HG02610 (cell line): ENCODE results near the gene PPP1R14B.

Source experiments
- ATAC-seq: cut with Tn5 transposase; IDR thresholded peaks from one replicate; pipeline ENCODE4 v1.9.1; 2021; ENCODE audit warnings: mild to moderate bottlenecking, moderate library complexity; ENCODE audit not compliant: unreplicated experiment

The PPP1R14B gene

DNA sequence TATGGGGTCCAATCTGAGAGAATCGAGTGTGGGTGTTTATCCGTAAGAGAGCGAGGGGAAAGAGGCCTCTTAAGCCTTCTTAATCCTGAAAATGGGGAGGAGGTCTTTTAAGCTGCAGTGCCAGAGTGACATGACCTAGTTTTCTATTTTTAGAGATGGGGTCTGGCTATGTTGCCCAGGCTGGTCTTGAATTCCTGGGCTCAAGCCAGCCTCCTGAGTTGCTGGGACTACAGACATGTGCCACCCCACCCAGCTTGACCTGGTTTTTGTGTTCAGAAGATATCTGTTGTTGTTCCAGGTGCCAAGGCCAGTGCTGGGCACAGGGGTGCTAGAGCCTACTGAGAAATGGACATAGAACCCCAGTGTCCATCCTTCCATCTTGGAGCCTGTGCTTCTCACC lies 36.3 kb upstream of the PPP1R14B start:
- no peak for ATAC-seq

DNA sequence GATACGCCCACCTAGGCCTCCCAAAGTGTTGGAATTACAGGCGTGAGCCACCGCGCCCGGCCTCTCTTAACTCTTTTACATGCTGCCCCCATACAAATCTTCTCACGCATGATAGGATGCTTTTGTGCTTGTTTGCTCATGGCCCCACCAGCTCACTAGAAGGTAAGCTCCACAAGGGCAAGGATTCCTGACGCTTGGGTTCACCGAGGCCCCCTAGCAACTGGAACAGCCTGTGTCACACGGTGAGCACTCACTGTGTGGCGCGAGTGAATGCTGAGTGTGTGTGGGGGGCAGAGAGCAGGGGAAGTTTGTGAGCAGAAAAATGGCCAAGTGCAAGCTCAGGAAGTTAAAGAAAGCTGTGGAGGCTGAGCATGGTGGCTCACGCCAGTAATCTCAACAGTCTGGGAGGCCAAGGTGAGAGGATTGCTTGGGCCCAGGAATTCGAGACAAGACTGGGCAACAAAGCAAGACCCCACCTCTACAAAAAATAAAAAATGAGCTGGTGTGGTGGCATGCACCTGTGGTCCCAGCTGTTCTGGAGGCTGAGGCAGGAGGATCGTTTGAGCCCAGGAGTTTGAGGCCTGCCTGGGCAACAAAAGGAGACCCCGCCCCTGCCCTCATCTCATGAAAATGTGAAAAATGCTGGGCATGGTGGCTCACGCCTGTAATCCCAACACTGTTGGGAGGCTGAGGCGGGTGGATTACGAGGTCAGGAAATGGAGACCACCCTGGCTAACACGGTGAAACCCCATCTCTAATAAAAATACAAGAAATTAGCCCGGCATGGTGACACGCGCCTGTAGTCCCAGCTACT lies 35.4 kb upstream of the PPP1R14B start:
- ATAC-seq = no peak

DNA sequence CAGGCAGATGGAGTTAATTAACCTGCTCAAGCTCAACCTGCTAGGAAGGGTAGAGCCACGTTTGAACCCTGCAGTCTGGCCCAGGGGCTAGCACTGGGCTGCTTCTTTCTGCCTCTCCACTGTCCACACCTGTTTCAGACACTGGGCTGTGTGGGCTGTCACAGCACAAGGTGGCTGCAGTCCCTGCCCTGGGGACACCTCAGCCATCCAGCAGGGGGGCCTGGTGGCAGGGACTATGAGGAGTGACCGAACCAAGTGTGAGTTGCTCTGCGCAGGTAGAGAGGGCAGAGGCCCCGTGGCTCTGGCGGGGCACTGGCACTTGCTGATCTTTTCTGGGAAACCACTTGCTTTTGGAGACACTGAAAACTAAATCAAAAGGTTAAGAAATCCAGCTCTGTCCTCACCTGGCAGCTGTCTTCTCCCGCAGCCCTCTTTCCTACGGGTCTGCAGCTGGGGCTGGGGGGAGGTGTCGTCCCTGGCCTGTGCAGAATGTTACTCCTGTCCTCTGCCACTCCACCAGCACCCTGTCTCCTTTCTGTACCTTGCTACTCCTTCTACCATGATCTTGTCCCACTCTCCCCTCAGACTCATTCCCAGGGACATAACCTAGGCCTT lies 31.9 kb upstream of the PPP1R14B start:
- ATAC-seq = no peak

DNA sequence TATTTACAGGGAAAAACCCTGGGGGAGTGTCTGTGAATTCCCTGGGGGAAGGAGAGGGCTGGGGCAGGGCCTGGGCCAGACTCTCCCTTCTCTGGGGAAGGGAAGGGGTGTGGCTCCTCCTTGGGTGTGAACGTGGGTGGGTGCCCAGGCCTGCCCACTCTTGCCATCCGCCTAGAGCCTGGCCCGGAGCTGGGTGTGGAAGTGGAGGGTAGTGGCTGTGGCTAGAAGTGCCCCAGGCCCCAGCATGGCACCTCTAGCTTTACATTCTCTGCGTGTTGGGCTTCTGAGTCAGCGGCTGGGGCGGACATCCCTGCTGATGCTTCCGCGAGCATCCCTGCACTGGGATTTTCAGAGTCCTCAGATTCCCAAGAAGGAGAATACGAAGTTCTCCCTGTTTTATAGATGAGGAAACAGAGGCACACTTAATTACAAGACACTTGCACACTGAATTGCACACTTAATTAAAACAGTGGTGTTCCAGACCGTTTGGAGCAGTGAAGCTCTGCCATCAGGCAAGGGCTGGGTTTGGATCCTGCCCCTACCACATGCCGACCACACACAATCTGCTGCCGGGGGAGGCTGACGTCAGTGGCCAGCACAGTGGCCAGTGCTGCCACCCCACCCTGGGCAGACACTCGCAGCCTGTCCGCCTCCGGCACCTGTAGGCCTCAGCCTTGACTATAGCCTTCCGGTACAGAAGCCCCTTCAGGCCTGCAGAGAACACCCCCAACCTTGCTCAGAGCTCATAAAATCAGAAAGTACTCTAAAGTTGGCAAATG lies 30.1 kb upstream of the PPP1R14B start:
- ATAC-seq = no peak

DNA sequence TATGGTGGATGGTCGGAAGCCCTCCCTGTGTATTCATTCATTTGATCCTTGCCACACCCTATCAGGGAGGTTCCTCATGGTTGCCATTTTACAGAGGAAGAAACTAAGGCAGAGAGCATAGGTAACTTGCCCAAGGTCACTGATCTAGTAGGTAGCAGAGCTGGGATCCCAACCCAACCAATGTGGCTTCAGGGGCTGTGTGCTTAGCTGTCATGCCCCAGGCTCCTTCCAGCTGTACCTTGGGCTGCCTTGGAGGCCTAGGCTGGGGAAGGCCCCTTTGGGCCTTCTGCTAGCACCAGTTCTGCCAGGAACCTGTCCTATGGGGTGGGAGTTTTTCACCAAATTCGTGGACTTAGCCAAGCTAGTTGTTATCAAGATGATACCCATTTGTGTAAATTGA lies 29.1 kb upstream of the PPP1R14B start:
- no peak for ATAC-seq

DNA sequence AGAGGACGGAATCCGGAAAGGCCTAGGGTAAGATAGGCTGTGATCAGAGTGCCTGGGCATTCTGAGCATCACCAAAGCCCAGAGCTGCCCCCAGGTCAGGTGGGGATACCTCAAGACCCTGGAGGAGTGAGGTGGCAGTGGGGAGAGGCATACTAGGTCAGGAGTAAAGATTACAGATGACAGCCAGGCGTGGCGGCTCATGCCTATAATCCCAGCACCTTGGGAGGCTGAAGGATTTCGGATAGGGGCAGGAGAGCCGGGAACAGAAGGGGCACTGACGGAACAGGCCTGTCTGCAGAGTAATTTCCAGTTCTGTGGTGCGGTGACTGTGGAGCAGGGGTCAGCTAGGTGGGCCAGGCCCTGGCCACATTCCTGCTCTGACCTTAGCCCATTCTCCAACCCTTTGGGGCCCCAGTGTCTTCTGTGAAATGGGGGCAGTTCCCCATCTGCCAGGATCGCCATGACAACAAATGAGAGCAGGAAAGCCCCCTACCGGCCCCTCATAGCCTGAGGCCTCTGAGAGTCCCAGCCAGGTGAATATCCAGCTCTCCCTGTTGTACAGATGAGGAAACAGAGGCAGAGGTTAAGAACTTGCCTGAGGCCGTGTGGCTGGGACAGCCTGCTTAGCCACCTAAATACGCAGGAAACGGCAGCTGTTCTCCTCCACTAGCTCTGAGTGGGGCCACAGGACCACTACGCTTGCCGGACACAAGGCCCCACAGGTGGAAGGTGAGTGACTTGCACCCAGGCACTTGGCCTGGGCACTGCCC lies 28.5 kb upstream of the PPP1R14B start:
- no peak for ATAC-seq

DNA sequence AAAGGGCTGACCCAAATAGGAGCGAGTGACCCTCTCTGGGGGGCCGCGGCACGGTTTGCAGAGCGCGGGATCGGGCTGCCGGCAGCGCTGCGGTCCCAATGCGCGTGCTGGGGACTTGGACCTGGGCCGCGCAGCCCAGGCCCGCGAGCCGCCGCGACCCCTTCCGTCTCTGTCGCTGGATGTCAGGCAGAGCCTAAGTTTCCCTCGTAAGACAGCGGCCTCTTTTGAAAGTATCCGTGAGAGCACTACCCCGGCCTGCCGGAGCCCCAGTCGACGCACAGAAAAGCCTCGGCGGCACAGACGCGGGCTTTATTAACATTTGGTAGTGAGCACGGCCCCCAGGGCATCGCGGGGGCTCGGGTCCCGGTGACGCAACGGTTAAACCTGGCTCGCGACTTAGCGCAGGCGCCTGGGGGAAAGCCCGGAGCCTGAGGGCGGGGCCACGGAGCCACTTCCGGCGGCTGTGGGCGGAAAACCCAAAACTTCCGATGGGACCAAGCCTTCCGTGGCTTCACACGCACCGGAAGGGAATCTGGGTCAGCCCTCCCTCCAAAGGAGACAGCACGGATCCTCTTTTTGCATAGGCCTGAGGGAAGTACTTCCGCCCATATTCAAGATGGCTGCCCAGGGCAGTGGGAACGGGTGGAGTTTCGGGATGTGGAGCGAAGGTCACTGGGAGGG lies 22.9 kb upstream of the PPP1R14B start:
- ATAC-seq = peak; percentile 74

DNA sequence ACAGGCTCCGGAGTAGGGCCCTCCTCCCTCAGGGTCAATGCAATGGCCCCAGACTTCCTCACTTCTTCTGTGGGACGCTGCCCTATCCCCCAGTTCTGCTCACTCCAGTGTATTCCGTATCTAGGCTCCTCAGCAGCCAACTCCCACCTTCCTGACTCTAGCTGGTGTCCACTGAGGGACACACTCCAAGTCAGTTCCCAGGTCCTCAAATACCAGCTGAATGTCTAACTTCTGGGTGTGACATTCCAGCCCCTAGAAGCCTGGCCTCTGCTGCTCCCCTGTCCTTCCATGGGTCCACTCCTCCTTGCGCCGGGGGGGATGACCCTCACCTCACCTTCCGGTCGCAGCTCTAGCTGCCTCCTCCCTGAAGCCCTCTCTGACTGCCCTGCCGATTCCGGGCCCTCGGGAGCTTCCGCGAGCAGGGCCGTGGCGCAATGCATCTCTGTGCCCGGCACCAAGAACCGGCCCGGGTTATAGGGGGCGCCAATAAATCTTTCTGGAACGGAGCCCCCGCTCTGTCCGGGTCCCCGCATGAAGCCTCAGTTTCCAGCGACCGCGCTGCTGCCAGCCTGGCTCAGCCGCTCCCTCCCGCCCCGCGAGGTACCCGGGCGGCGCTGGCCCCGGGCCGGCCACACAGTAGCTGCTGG lies 22.3 kb upstream of the PPP1R14B start:
- ATAC-seq = peak; percentile 12

DNA sequence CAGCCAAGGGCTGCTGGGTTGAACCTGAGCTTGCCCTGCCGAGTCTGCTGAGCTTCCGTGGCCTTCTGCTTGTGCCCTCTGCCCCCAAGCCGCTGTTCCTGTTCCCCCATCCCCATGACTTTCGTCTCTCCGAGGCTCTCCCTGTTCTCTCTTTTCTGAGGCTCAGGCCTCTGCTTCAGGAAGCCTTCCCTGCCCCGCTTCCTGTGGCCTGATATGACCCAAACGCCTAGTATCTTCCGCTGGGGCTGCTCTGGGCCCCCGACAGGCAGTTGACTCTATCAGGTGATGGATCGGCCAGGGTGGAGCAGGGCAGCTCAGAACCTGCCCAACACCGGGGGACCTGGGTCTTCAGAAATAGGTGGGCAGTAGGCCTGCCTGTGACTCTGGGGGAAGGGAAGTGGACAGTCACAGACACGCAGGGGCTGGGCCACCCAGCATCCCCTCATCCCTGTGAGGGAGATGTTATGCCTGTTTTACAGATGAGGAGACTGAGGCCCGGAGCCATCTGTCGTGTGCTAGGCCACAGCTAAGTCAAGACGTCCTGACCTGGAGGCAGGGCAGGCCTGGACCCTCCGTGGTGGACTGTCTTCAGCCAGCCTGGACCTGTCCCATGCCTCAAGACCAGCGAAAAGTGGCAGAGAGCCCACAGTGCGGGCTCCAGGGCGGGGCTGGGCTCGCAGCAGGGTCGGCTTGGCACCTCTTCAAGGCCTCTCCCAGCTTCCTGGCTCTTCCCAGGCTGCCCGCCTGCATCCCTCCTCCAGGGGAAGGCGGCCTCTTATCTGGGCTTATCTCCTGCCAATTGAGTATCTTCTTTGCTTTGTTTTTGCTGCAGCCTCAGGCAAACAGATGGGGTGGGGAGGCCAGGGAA lies 21.5 kb upstream of the PPP1R14B start:
- no peak for ATAC-seq

DNA sequence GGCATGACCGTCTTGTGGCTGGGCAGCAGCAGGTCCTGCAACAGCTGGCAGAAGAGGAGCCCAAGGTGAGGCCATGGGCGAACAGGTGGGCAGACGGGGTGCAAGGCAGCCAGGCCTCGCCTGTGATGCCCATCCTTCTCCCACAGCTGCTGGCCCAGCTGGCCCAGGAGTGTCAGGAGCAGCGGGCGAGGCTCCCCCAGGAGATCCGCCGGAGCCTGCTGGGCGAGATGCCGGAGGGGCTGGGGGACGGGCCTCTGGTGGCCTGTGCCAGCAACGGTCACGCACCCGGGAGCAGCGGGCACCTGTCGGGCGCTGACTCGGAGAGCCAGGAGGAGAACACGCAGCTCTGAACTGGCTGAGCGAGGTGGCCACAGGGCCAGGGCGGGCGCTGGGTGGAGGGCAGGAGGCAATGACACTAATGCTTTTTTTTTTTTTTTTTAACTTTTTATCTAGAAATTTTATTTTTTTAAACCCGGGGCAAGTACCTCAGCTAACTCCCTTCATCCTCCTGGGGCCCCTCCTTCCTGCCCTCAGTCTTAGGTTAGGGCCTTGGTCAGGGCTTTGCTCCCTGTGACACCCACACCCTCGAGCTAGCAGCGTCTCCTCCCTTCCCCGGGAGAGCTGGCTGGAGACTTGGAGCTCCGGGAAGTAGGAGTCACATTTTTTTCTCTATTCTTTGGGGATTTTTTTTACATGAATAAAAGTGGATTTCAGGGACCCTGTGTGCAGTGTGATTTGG lies 20.6 kb upstream of the PPP1R14B start:
- ATAC-seq = no peak

DNA sequence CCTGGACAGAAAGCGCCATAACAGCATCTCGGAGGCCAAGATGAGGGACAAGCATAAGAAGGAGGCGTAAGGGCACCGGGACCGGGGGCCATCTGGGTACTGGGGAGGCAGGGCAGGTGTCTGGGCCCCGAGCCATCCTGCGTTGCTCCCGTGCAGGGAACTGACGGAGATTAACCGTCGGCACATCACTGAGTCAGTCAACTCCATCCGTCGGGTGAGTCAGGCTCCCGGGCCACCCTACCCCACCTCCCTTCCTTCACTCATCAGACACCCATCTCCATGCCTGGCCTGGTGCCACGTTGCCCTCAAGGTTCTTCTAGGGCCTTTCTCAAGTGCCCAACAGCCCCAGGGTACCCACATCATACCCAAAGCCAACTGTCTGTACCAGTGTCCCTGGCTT lies 19.6 kb upstream of the PPP1R14B start:
- ATAC-seq = no peak

DNA sequence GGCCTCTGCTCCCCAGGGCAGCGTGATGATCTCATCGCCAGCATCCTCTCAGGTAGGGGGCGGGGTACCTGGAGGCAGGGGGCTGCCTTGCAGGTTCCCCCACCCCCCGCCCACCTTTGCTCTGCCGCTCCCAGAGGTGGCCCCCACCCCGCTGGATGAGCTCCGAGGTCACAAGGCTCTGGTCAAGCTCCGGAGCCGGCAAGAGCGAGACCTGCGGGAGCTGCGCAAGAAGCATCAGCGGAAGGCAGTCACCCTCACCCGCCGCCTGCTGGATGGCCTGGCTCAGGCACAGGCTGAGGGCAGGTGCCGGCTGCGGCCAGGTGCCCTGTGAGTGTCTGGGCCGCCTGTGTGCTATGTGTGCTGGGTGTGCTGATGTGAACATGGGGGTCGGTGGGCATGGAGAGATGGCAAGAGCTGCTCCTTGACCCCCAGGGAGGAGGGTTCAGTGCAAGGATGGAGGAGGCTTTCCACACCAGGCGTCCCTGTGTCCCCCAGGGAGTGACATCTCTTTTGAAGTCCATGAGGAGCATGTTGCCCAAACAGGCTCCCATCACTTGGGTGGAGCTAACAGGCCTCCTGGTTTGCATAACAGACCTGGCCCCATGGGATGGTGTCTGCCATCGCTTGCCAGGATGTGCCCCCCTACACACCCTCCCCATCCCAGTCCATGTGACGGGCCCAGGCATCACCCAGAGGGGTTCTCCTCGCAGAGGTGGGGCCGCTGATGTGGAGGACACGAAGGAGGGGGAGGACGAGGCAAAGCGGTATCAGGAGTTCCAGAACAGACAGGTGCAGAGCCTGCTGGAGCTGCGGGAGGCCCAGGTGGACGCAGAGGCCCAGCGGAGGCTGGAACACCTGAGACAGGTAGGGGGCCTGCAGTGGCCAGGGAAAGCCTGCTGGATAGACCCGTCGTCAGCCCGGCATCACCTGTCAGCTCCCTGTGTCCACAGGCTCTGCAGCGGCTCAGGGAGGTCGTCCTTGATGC lies 18.7 kb upstream of the PPP1R14B start:
- no peak for ATAC-seq

DNA sequence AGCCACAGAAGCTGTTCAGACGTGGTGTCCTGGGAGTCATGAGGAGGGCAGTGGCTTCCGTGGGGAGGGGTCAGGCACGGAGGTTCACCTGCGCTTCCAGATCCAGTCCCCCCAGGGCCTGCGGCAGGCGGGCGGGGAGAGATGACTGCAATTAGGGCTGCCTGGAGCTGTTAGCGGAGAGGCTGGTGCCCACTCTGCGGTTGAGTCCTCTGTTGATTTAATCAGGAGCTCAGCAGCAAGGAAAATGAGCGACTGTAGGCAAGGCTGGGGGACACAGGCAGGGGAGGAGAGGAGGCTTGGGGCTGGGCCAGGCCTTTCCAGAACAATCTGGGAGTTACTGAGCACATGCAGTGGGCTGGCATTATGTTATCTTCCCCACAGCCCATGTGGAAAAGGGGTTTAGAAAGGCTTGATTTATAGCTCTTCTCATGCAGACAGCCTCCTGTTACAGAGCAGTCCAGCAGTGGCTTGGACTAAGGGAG lies 17.7 kb upstream of the PPP1R14B start:
- ATAC-seq = no peak

DNA sequence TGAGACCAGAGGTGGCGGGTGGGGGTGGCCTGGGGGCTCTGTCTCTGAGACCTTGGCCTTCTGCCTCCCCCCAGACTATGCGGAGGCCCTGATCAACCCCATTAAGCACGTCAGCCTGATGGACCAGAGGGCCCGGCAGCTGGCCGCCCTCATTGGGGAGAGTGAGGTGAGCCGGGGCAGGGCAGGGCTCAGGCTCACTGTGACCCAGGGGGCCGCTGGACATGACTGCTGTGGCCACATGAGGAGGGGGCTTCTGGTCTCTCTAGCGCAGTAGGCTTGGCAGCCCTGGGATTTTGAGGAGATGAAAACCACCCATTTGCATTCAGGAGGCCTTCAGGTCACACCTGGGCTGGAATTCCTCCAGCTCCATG lies 17.2 kb upstream of the PPP1R14B start:
- no peak for ATAC-seq

DNA sequence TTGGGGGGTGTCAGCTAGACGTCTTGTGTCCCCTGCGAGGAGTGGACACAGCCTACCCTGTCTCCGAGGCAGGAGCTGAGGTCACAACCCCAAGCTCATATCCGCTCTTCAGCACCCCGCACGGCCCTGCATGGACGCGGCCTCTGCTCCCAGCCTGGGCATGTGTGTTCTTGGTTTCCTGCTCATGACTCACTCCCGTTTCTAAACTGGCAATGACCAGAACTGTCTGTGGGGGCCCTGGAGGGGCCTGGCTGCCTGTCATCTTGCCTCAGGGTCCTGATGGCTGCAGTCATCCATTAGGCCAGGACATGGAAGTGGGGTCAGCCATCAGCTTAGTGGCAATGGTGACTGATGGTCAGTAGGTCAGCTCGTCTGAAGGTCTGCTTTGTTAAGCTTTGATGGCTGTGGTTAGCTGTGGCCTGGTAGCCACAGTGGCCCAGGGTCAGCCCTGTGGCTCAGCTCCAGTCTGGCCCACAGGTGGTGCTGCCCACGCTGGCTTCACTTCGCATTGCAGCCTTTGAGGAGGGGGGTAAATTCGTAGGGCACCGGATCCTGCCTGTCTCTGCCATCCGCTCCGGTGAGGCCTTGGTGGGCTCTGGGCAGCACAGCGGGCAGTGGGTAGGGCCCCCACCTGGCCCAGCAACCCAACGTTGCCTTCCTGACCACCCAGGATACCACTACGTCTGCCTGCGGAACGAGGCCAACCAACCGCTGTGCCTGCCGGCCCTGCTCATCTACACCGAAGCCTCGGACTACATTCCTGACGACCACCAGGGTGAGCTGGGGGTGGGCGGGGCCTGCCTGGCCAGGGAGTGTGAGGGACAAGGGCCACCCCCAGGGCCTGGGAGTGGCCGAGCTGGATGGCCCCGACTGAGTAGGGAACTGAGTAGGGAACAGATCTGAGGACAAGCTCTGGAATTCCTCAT lies 16.5 kb upstream of the PPP1R14B start:
- no peak for ATAC-seq
